HCT116 (cell line): Measurements from ENCODE around the gene DTNBP1. TPM values are rescaled to one million over a fixed set of nuclear protein-coding genes. Genes with fewer than 3 reads are reported as not detected.

Source experiments
- ATAC-seq: fragments of 200-7000 bp; cut with Tn5 transposase; 2 replicates; pipeline ENCODE4 v1.9.1; 2020; ENCODE audit warnings: mild to moderate bottlenecking, moderate library complexity
- BruUV-seq: library from RNA; stranded (reverse); fragments of 400-500 nt; replicated peaks from 2 replicates; lab custom pipeline; 2021; lab: Mats Ljungman, UMichigan
- CTCF ChIA-PET: fragments of 300-600 bp; sonication (Branson Sonifier 250); formaldehyde crosslinking; loops from one replicate; lab custom pipeline; 2021; ENCODE audit warnings: antibody characterized with exemption; lab: Charles Lee
- POLR2A ChIA-PET: fragments of 300-600, 350-600 bp; sonication (Branson Sonifier 250); formaldehyde crosslinking; loops from one replicate; lab custom pipeline; 2021; ENCODE audit warnings: antibody characterized with exemption; lab: Charles Lee
- RAD21 ChIA-PET, 2 experiments: fragments of 300-600 bp; sonication (Branson Sonifier 250); formaldehyde crosslinking; loops; one replicate each; lab custom pipeline; 2023; ENCODE audit warnings: low total read pairs in 2 of 2; ENCODE audit not compliant: uncharacterized antibody in 2 of 2, unreplicated experiment in 2 of 2, low non-redundant PET in 1 of 2; lab: Charles Lee
- DNase-seq: peaks from one replicate; pipeline ENCODE4 v3.0.0-alpha.2; 2010; ENCODE audit warnings: low read depth, low spot score
- H2AFZ ChIP-seq: fragments of 200-600 bp; shearing (Covaris generic), sonication (generic); 2 replicates; pipeline ENCODE4 v1.6.1; 2017; ENCODE audit warnings: low read depth, mixed run types, mixed read lengths, antibody characterized with exemption, low read length; ENCODE audit not compliant: poor library complexity, severe bottlenecking
- H3K27ac ChIP-seq: 2 replicates; pipeline ENCODE4 v1.5.1; 2012; ENCODE audit warnings: low read depth, low read length
- H3K27me3 ChIP-seq: fragments of 200-600 bp; sonication (generic); 2 replicates; pipeline ENCODE4 v1.6.1; 2016; ENCODE audit warnings: mixed run types, low read length, mixed read lengths; ENCODE audit not compliant: insufficient read depth
- H3K36me3 ChIP-seq, 2 experiments: fragments of 200-500 bp in 1 of 2; fragments of 200-600 bp in 1 of 2; sonication (Bioruptor generic) in 1 of 2; sonication (generic) in 1 of 2; 2 replicates each; pipeline versions ENCODE4 v1.5.1 to v1.6.1; 2014 to 2016; ENCODE audit warnings: low read length in 2 of 2, inconsistent platforms in 1 of 2, mixed read lengths in 1 of 2, mixed run types in 1 of 2; ENCODE audit not compliant: insufficient read depth in 2 of 2, control insufficient read depth in 1 of 2
- H3K4me1 ChIP-seq, 2 experiments: fragments of 200-600 bp in 1 of 2; sonication (generic) in 1 of 2; 2 replicates each; pipeline versions ENCODE4 v1.5.1 to v1.6.1; 2012 to 2017; ENCODE audit warnings: low read length in 2 of 2, inconsistent platforms in 1 of 2, mild to moderate bottlenecking in 1 of 2, mixed read lengths in 1 of 2, mixed run types in 1 of 2, moderate library complexity in 1 of 2; ENCODE audit not compliant: insufficient read depth in 2 of 2, control insufficient read depth in 1 of 2
- H3K4me2 ChIP-seq: fragments of 200-600 bp; sonication (generic); 2 replicates; pipeline ENCODE4 v1.6.1; 2017; ENCODE audit warnings: mixed run types, low read length, mixed read lengths
- H3K4me3 ChIP-seq, 2 experiments: fragments of 200-600 bp in 1 of 2; sonication (generic) in 1 of 2; replicated peaks in 1 of 2; 2 replicates each; pipeline ENCODE4 v1.5.1; 2011 to 2016; ENCODE audit warnings: low read length in 2 of 2, control low read depth in 1 of 2, low read depth in 1 of 2, mild to moderate bottlenecking in 1 of 2, mixed read lengths in 1 of 2, mixed run types in 1 of 2
- H3K79me2 ChIP-seq: fragments of 200-600 bp; sonication (generic); 2 replicates; pipeline ENCODE4 v1.6.1; 2017; ENCODE audit warnings: mild to moderate bottlenecking, mixed run types, low read length, moderate library complexity, mixed read lengths; ENCODE audit not compliant: insufficient read depth
- H3K9ac ChIP-seq: fragments of 200-600 bp; sonication (generic); 2 replicates; pipeline ENCODE4 v1.6.1; 2016; ENCODE audit warnings: low read length, mixed read lengths
- H3K9me2 ChIP-seq: fragments of 200-600 bp; sonication (generic), shearing (Covaris generic); 2 replicates; pipeline ENCODE4 v1.6.1; 2017; ENCODE audit warnings: mixed run types, mild to moderate bottlenecking, moderate library complexity; ENCODE audit not compliant: insufficient read depth
- H3K9me3 ChIP-seq, 2 experiments: fragments of 200-500 bp in 1 of 2; fragments of 200-600 bp in 1 of 2; sonication (Bioruptor generic) in 1 of 2; sonication (generic) in 1 of 2; 2 replicates each; pipeline ENCODE4 v1.6.1; 2014 to 2017; ENCODE audit warnings: low read length in 2 of 2, mixed read lengths in 2 of 2, inconsistent platforms in 1 of 2, low read depth in 1 of 2, mild to moderate bottlenecking in 1 of 2, mixed run types in 1 of 2, moderate library complexity in 1 of 2; ENCODE audit not compliant: control insufficient read depth in 1 of 2, insufficient read depth in 1 of 2
- H4K20me1 ChIP-seq: fragments of 200-600 bp; sonication (generic), shearing (Covaris generic); 2 replicates; pipeline ENCODE4 v1.6.1; 2017; ENCODE audit warnings: mixed run types, mild to moderate bottlenecking, moderate library complexity; ENCODE audit not compliant: insufficient read depth
- CEBPB ChIP-seq: IDR thresholded peaks from 2 replicates; pipeline ENCODE4 v1.6.1; 2012; ENCODE audit warnings: low read depth
- ELF1 ChIP-seq: IDR thresholded peaks from 2 replicates; pipeline ENCODE4 v1.6.1; 2012; ENCODE audit warnings: low read depth, borderline replicate concordance
- EZH2 ChIP-seq: fragments of 200-600 bp; sonication (generic); IDR thresholded peaks from 2 replicates; pipeline ENCODE4 v1.6.1; 2017; ENCODE audit warnings: antibody characterized with exemption, mixed run types
- EZH2phosphoT487 ChIP-seq: fragments of 200-600 bp; IDR thresholded peaks from 2 replicates; pipeline ENCODE4 v1.6.1; 2018; ENCODE audit warnings: antibody characterized with exemption, borderline replicate concordance
- FOSL1 ChIP-seq: IDR thresholded peaks from 2 replicates; pipeline ENCODE4 v1.6.1; 2012; ENCODE audit warnings: low read depth
- JUND ChIP-seq: IDR thresholded peaks from 2 replicates; pipeline ENCODE4 v1.6.1; 2012
- POLR2AphosphoS5 ChIP-seq: IDR thresholded peaks from 2 replicates; pipeline ENCODE4 v1.6.1; 2011; ENCODE audit warnings: mild to moderate bottlenecking, low read depth, low read length, moderate library complexity
- RAD21 ChIP-seq: IDR thresholded peaks from 2 replicates; pipeline ENCODE4 v1.6.1; 2012; ENCODE audit warnings: low read depth, mild to moderate bottlenecking
- SIN3A ChIP-seq: IDR thresholded peaks from 2 replicates; pipeline ENCODE4 v1.6.1; 2012; ENCODE audit warnings: low read depth
- SP1 ChIP-seq: IDR thresholded peaks from 2 replicates; pipeline ENCODE4 v1.6.1; 2012; ENCODE audit warnings: low read depth
- SRF ChIP-seq: IDR thresholded peaks from 2 replicates; pipeline ENCODE4 v1.6.1; 2012; ENCODE audit warnings: low read depth
- TCF7L2 ChIP-seq: IDR thresholded peaks from 2 replicates; pipeline ENCODE4 v1.7.0; 2011; ENCODE audit warnings: borderline replicate concordance, inconsistent platforms; ENCODE audit not compliant: insufficient read depth, insufficient read length; ENCODE audit errors: extremely low read depth
- YY1 ChIP-seq: IDR thresholded peaks from 2 replicates; pipeline ENCODE4 v1.6.1; 2011; ENCODE audit warnings: low read length, low read depth, moderate library complexity, mild to moderate bottlenecking; ENCODE audit not compliant: insufficient replicate concordance; ENCODE audit errors: extremely low read depth
- ZFX ChIP-seq: fragments of 450-650 bp; IDR thresholded peaks from 2 replicates; pipeline ENCODE4 v1.6.1; 2017
- ZNF274 ChIP-seq: fragments of 200-500 bp; sonication (Bioruptor generic); IDR thresholded peaks from 2 replicates; pipeline ENCODE4 v1.6.1; 2014; ENCODE audit warnings: mild to moderate bottlenecking, low read depth, low read length, inconsistent platforms
- intact Hi-C: fragments of 100-400 bp; cut with micrococcal nuclease; formaldehyde crosslinking; loops from 2 replicates; pipeline ENCODE4 v1.10.0; 2022
- total RNA-seq: library from RNA; stranded (reverse); gene quantifications from one replicate; pipeline ENCODE4 v1.2.1, GENCODE V29; 2021; ENCODE audit not compliant: unreplicated experiment
- TF ChIP-seq, protein P1 (sequence below): IDR thresholded peaks from 2 replicates; pipeline ENCODE4 v1.6.1; 2012; ENCODE audit warnings: low read depth
- TF ChIP-seq, protein P2 (sequence below), 3 experiments: fragments of 200-600 bp in 1 of 3; sonication (generic) in 1 of 3; IDR thresholded peaks in 2 of 3; conservative IDR thresholded peaks in 1 of 3; 2 replicates each; pipeline ENCODE4 v1.5.1; 2012 to 2017; ENCODE audit warnings: low read depth in 2 of 3, low read length in 2 of 3, antibody characterized with exemption in 1 of 3, borderline replicate concordance in 1 of 3, control low read depth in 1 of 3, mild to moderate bottlenecking in 1 of 3, mixed read lengths in 1 of 3, mixed run types in 1 of 3, moderate library complexity in 1 of 3; ENCODE audit not compliant: insufficient read depth in 1 of 3
- TF ChIP-seq, protein P3 (sequence below): IDR thresholded peaks from 2 replicates; pipeline ENCODE4 v1.6.1; 2012
- TF ChIP-seq, protein P4 (sequence below): IDR thresholded peaks from 2 replicates; pipeline ENCODE4 v1.6.1; 2012

The DTNBP1 gene
- total RNA-seq, 1 experiment from 2014 or later, result 16.7 TPM

DNA sequence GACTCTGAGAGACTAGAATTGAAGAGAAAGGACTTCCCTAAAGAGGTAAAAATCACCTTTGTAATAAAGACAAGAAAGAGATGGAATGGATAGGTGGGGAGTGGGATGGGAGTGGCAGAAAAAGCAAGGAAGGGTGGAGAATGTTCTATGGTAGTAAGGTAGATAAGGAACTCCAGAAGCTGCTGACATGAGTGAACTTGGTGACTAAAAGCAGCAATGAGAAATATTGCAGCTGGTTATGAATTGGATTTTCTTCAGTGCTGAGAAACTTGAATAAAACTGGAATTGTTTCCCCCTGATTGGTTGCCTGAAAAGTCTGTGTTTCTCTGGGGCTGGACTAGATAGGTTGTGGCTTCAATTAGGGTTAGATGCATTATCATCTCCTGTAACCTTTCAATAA lies 15.7 kb upstream of the DTNBP1 start:
- H3K27ac ChIP-seq, result no peak overlapping the region
- no peaks in the 10 kb centered on the region for H3K9me2 ChIP-seq
- intact Hi-C loops, result no loop called here
- no peak overlapping the region for H3K4me2 ChIP-seq
- DNase-seq (no peak), ATAC-seq (no peak)
- H3K79me2 ChIP-seq, result no peaks in the 10 kb centered on the region
- ChIA-PET POLR2A (no interaction called here), CTCF (no interaction called here), RAD21 (no interaction called here)
- no peaks in the 10 kb centered on the region for H3K4me1 ChIP-seq
- H3K27me3 ChIP-seq, result 0 out of 2 replicates have a peak, but pooled peaks cover 6% of the 10 kb centered on the region
- H3K9ac ChIP-seq, result no peak overlapping the region
- TF ChIP-seq SP1, result no peak
- no peak for TF ChIP-seq ELF1
- no peak for TF ChIP-seq SRF
- TF ChIP-seq, protein P1, sequence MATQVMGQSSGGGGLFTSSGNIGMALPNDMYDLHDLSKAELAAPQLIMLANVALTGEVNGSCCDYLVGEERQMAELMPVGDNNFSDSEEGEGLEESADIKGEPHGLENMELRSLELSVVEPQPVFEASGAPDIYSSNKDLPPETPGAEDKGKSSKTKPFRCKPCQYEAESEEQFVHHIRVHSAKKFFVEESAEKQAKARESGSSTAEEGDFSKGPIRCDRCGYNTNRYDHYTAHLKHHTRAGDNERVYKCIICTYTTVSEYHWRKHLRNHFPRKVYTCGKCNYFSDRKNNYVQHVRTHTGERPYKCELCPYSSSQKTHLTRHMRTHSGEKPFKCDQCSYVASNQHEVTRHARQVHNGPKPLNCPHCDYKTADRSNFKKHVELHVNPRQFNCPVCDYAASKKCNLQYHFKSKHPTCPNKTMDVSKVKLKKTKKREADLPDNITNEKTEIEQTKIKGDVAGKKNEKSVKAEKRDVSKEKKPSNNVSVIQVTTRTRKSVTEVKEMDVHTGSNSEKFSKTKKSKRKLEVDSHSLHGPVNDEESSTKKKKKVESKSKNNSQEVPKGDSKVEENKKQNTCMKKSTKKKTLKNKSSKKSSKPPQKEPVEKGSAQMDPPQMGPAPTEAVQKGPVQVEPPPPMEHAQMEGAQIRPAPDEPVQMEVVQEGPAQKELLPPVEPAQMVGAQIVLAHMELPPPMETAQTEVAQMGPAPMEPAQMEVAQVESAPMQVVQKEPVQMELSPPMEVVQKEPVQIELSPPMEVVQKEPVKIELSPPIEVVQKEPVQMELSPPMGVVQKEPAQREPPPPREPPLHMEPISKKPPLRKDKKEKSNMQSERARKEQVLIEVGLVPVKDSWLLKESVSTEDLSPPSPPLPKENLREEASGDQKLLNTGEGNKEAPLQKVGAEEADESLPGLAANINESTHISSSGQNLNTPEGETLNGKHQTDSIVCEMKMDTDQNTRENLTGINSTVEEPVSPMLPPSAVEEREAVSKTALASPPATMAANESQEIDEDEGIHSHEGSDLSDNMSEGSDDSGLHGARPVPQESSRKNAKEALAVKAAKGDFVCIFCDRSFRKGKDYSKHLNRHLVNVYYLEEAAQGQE, result no peak
- no peak for TF ChIP-seq ZFX
- no peak for TF ChIP-seq RAD21
- no peak for TF ChIP-seq EZH2phosphoT487
- TF ChIP-seq CEBPB, result no peak
- TF ChIP-seq YY1, result no peak
- no peak for TF ChIP-seq POLR2AphosphoS5
- TF ChIP-seq TCF7L2, result no peak
- TF ChIP-seq, protein P2, sequence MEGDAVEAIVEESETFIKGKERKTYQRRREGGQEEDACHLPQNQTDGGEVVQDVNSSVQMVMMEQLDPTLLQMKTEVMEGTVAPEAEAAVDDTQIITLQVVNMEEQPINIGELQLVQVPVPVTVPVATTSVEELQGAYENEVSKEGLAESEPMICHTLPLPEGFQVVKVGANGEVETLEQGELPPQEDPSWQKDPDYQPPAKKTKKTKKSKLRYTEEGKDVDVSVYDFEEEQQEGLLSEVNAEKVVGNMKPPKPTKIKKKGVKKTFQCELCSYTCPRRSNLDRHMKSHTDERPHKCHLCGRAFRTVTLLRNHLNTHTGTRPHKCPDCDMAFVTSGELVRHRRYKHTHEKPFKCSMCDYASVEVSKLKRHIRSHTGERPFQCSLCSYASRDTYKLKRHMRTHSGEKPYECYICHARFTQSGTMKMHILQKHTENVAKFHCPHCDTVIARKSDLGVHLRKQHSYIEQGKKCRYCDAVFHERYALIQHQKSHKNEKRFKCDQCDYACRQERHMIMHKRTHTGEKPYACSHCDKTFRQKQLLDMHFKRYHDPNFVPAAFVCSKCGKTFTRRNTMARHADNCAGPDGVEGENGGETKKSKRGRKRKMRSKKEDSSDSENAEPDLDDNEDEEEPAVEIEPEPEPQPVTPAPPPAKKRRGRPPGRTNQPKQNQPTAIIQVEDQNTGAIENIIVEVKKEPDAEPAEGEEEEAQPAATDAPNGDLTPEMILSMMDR (IDR thresholded peaks at IDR 0.05 in 2 of 3, conservative IDR thresholded peaks at IDR 0.05 in 1 of 3; ENCODE audit: borderline replicate concordance in 1 of 3, insufficient read depth in 1 of 3, low read depth in 2 of 3, low read length in 2 of 3), result no peak
- no peak for TF ChIP-seq ZNF274
- TF ChIP-seq, protein P3, sequence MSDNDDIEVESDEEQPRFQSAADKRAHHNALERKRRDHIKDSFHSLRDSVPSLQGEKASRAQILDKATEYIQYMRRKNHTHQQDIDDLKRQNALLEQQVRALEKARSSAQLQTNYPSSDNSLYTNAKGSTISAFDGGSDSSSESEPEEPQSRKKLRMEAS, result no peak
- TF ChIP-seq SIN3A, result no peak
- TF ChIP-seq FOSL1, result no peak
- no peak for TF ChIP-seq JUND
- TF ChIP-seq, protein P4, sequence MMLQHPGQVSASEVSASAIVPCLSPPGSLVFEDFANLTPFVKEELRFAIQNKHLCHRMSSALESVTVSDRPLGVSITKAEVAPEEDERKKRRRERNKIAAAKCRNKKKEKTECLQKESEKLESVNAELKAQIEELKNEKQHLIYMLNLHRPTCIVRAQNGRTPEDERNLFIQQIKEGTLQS, result no peak
- no peak for TF ChIP-seq EZH2
- no peak overlapping the region for H2AFZ ChIP-seq
- no peaks in the 10 kb centered on the region; a peak in 1 of 4 replicates for H3K9me3 ChIP-seq
- BruUV-seq, result no TSS peak
- no peak overlapping the region for H3K4me3 ChIP-seq
- H4K20me1 ChIP-seq, result no peaks in the 10 kb centered on the region
- H3K36me3 ChIP-seq, result no peaks in the 10 kb centered on the region
